Heart right ventricle (tissue), 16 donors: ENCODE results near the gene LPP. TPM values are rescaled to one million over a fixed set of nuclear protein-coding genes. Genes with fewer than 3 reads are reported as not detected.

ENCODE experiments used
- ATAC-seq, 8 donors: fragments of 200-7000 bp; cut with Tn5 transposase; one replicate each; pipeline ENCODE4 v1.9.1; 2020; ENCODE audit warnings: mild to moderate bottlenecking in 8 of 8, moderate library complexity in 8 of 8, moderate number of reproducible peaks in 1 of 8
- DNase-seq, 2 donors: peaks; one replicate each; pipeline ENCODE4 v3.0.0-alpha.2; 2020
- H3K27ac ChIP-seq, 10 donors: fragments of 200-600 bp; sonication (generic) in 2 of 10; one replicate each; pipeline versions ENCODE4 v1.5.0 to v1.8.0; 2020 to 2022; ENCODE audit warnings: mild to moderate bottlenecking in 3 of 10
- H3K27me3 ChIP-seq, 7 donors: fragments of 200-600 bp; one replicate each; pipeline ENCODE4 v1.8.0; 2021 to 2022; ENCODE audit warnings: mild to moderate bottlenecking in 2 of 7
- H3K36me3 ChIP-seq, 9 donors: fragments of 200-600 bp; sonication (generic) in 1 of 9; one replicate each; pipeline versions ENCODE4 v1.5.0 to v1.8.0; 2020 to 2022; ENCODE audit warnings: mild to moderate bottlenecking in 2 of 9
- H3K4me1 ChIP-seq, 9 donors: fragments of 200-600 bp; sonication (generic) in 1 of 9; one replicate each; pipeline versions ENCODE4 v1.5.0 to v1.8.0; 2020 to 2022; ENCODE audit warnings: mild to moderate bottlenecking in 4 of 9
- H3K4me3 ChIP-seq, 10 donors: fragments of 200-600 bp; sonication (generic) in 2 of 10; one replicate each; pipeline versions ENCODE4 v1.5.0 to v1.8.0; 2020 to 2022; ENCODE audit warnings: mild to moderate bottlenecking in 7 of 10, moderate library complexity in 2 of 10
- H3K9me3 ChIP-seq, 11 donors: fragments of 200-600 bp in 10 of 11; sonication (generic) in 2 of 11; one replicate each; pipeline versions ENCODE4 v1.5.0 to v1.8.0; 2013 to 2022; ENCODE audit warnings: mild to moderate bottlenecking in 2 of 11, control low read depth in 1 of 11, moderate library complexity in 1 of 11
- CTCF ChIP-seq, 9 donors: fragments of 200-600 bp; sonication (generic) in 2 of 9; IDR thresholded peaks; one replicate each; pipeline versions ENCODE4 v1.5.0 to v1.8.0; 2021 to 2022; ENCODE audit warnings: antibody characterized with exemption in 9 of 9, mild to moderate bottlenecking in 5 of 9, moderate library complexity in 1 of 9
- WGBS, 2 donors: extraction: QIAGEN DNeasy Blood & Tissue Kit; methylation state at CpG; one replicate each; pipeline ENCODE4 v1.1.7; 2013; ENCODE audit warnings: inconsistent platforms in 1 of 2; 5-methylcytosine and 5-hydroxymethylcytosine counted together
- intact Hi-C, 10 donors: fragments of 100-400 bp; cut with DNase I; formaldehyde crosslinking; loops; one replicate each; pipeline versions ENCODE4 v1.11.1 to v1.14.2; 2022
- polyA plus RNA-seq, 2 donors: library from polyadenylated mRNA; stranded (reverse); fragments of 200-250 nt; gene quantifications; one replicate each; pipeline ENCODE4 v1.2.3, GENCODE V29; 2013
- total RNA-seq, 10 donors: library from RNA; stranded (reverse); fragmentation: NEBNext Ultra II Directional in 3 of 10; extraction: Animal tissue kit (Norgen Biotek cat#: 25700) in 3 of 10; gene quantifications; one replicate each; pipeline versions ENCODE4 v1.2.1 to v1.2.4, GENCODE V29; 2021 to 2023
- donor health status: Arrhythmogenic right ventricular cardiomyopathy.
- donor health status: ischemic (EF 13 %, LVEDD 7.1; RV severe dilation, severe dysfunction).
- donor health status: healthy with polysubstance abuse.
- donor health status: DM: no; HTN: yes; CAD: no.
- donor health status: DM: no; HTN: no; CAD: no.
- donor health status: ischemic (EF 25% LVEDD 6.9; RV normal size, moderate dysfunction).
- donor health status: ischemic (EF 25% LVEDD 5.7; RV mildly dilated, moderate dysfunction).
- donor health status: healthy.
- donor health status: DM: yes; HTN: yes; CAD: no.
- donor health status: Ischemic cardiomyopathy.
- donor health status: ischemic (EF 35%, LVEDD 5.7; RV mildly dilated, moderate dysfunction).
- donor health status: nonischemic (EF 11% LVEDD 7.7; RV severe dilation, severe dysfunction).
- donor health status: DM: yes; HTN: yes; CAD: no.
- donor health status: PGD.
- donor health status: ischemic (EF 29% LVEDD 5.4; RV normal size, mild dysfunction).
- donor health status: nonischemic (EF 23%, LVEDD 6.1; RV moderate dilation, normal function).

LPP gene
- total and polyA plus RNA-seq, 12 donors: 8.5 to 188 (median 140) TPM

GRCh38 chr3:188197388-188197847, 43.5 kb downstream of the LPP start:
- peak; percentile 74 to 94 (median 90) for ATAC-seq
- 46 to 62% methylated on average over 8 of the region's 8 CpGs for WGBS, 2 donors
- peak; percentile 33 to 51 for DNase-seq

GRCh38 chr3:188198001-188198400, 44.0 kb downstream of the LPP start:
- DNase-seq (no peak), ATAC-seq (peak in 4 of 8 donors; percentile 23 to 55 (median 39))
- H3K27me3 ChIP-seq: no peaks in the 10 kb centered on the region
- no peaks in the 10 kb centered on the region for H3K9me3 ChIP-seq
- no peak for TF ChIP-seq CTCF (IDR thresholded peaks at IDR 0.05)
- H3K27ac ChIP-seq: peak overlapping the region; percentile 43 to 85 (median 81)
- intact Hi-C loops: no loop called here
- peaks cover 0 to 8% (median 0%) of the 10 kb centered on the region in 9 donors for H3K36me3 ChIP-seq
- H3K4me1 ChIP-seq: peaks cover 4 to 75% (median 52%) of the 10 kb centered on the region in 9 donors
- H3K4me3 ChIP-seq: no peak overlapping the region
- WGBS, 2 donors: 67 to 74% methylated on average over 3 of the region's 3 CpGs

More at GRCh38 chr3:188197388-188197847, 43.5 kb downstream of the LPP start:
- Histone ChIP-seq H3K9me3 (no peaks in the 10 kb centered on the region), H3K27ac (peak overlapping the region; percentile 43 to 85 (median 81)), H3K4me3 (no peak overlapping the region), H3K36me3 (peaks cover 0 to 14% (median 0%) of the 10 kb centered on the region in 9 donors), H3K27me3 (no peaks in the 10 kb centered on the region), H3K4me1 (peaks cover 4 to 72% (median 52%) of the 10 kb centered on the region in 9 donors)
- TF ChIP-seq CTCF (IDR thresholded peaks at IDR 0.05): peak in 1 of 9 donors; percentile 13
- intact Hi-C loops: no loop called here

DNA sequence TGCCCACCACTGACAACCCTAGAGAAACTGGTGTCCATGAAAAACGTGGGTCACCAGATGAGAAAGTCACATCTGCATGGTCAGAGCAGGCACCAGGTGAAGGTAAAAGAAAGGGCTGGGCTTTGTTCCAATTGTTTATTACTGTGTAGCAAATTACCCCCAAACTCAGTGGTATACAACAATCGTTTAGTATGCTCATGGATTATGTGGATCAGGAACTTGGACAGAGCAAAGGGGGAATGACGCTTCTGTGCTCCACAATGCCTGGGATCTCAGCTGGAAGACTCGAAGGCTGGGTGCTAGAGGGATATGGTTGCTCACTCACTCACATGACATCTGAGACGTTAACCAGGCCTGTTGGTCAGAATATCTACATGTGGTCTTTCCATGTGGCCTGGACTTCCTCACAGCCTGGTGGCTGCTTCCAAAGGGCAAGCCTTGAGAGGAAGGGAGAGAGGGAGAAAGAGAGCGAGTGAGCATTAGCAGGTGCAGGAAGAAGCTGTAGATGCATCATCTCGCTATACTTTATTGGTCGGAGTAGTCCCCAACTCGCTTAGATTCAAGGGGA, 44.9 kb downstream of the LPP start:
- WGBS, 2 donors: 67 to 82% methylated on average over 9 of the region's 9 CpGs
- Histone ChIP-seq H3K4me3 (no peak overlapping the region), H3K27me3 (no peaks in the 10 kb centered on the region), H3K4me1 (peaks cover 4 to 70% (median 44%) of the 10 kb centered on the region in 9 donors), H3K27ac (peak overlapping the region; percentile 2 to 85 (median 81)), H3K36me3 (peaks cover 0 to 3% (median 0%) of the 10 kb centered on the region in 9 donors), H3K9me3 (no peaks in the 10 kb centered on the region)
- ATAC-seq: peak in 7 of 8 donors; percentile 16 to 63 (median 49)
- intact Hi-C loops: no loop called here
- DNase-seq: no peak
- no peak for TF ChIP-seq CTCF (IDR thresholded peaks at IDR 0.05)

DNA sequence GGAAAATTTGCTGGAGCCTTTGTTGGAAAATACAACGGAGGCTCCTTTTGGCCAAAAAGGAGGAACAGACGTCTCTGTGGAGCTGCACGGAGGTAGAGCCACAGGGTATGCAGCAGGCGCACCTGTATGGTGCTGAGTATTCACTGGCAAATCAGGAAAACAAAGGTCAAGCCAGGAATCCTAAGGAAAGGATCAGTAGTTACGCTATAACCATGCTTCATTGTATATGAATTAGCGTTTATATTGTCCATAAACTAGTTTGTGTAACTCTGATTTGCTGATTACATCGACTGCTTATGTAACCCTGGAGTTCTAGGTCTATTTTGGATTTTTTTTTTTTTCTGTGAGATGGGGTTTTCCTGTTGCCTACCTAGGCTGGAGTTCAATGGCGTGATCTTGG, 45.4 kb downstream of the LPP start:
- WGBS, 2 donors: 92 to 93% methylated on average over 8 of the region's 8 CpGs
- intact Hi-C loops: no loop called here
- no peaks in the 10 kb centered on the region for H3K9me3 ChIP-seq
- no peak overlapping the region for H3K4me3 ChIP-seq
- peak overlapping the region in 9 of 10 donors; percentile 2 to 85 (median 83) for H3K27ac ChIP-seq
- DNase-seq (no peak), ATAC-seq (no peak)
- no peak for TF ChIP-seq CTCF (IDR thresholded peaks at IDR 0.05)
- H3K27me3 ChIP-seq: no peaks in the 10 kb centered on the region
- H3K4me1 ChIP-seq: peaks cover 4 to 70% (median 46%) of the 10 kb centered on the region in 9 donors
- H3K36me3 ChIP-seq: peaks cover 0 to 3% (median 0%) of the 10 kb centered on the region in 9 donors
